ENCODE data around the gene LYST. TPM values are rescaled to one million over a fixed set of nuclear protein-coding genes. Genes with fewer than 3 reads are reported as not detected.

LYST gene
- polyA plus RNA-seq, 1 of the 3 experiments (the other 2 are of a cell fraction) = 3.9 TPM

DNA sequence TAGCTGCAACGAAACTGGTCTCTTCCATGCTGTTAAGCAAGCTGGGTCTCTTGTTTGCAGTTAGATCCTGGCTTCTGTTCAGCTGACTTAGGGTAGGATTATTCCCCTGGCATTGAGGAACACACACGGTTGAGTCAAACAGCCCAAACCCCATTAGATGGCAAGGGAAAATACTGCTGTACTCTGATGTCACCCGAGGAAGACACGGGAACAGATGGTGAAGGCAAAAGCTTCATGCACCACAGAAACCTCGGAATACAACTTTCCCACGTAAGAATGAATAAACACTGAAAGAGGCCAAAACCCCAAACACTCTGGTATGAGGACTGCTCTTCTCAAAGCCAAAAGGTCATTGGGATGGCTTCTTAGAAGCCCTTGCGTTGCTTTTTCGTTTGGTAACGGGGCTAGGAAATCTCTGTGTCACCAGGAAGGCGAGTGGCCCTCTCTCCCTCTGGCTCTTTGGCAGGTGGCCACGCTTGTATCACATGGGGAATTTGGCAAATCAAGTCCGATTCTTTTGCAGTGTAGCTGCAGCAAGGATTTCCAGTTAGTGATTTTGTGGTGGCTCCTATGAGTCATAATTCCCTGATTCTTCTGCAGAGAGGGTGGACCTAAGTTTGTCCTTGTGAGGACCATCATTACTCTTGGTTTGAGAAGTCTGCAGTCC lies 16.7 kb upstream of the LYST start (continued):
- TF ChIP-seq MXI1 (IDR thresholded peaks at IDR 0.05; ENCODE audit: low read depth, low read length) = no peak
- TF ChIP-seq, protein P1, sequence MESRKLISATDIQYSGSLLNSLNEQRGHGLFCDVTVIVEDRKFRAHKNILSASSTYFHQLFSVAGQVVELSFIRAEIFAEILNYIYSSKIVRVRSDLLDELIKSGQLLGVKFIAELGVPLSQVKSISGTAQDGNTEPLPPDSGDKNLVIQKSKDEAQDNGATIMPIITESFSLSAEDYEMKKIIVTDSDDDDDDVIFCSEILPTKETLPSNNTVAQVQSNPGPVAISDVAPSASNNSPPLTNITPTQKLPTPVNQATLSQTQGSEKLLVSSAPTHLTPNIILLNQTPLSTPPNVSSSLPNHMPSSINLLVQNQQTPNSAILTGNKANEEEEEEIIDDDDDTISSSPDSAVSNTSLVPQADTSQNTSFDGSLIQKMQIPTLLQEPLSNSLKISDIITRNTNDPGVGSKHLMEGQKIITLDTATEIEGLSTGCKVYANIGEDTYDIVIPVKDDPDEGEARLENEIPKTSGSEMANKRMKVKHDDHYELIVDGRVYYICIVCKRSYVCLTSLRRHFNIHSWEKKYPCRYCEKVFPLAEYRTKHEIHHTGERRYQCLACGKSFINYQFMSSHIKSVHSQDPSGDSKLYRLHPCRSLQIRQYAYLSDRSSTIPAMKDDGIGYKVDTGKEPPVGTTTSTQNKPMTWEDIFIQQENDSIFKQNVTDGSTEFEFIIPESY (IDR thresholded peaks at IDR 0.05; ENCODE audit: borderline replicate concordance, low read depth) = no peak
- TF ChIP-seq RCOR1 (IDR thresholded peaks at IDR 0.05; ENCODE audit: low read length) = no peak
- TF ChIP-seq FOXM1 (IDR thresholded peaks at IDR 0.05; ENCODE audit: low read depth) = no peak
- no peak for TF ChIP-seq SIN3A (IDR thresholded peaks at IDR 0.05; ENCODE audit: borderline replicate concordance, low read depth, low read length)
- TF ChIP-seq TAF1 (IDR thresholded peaks at IDR 0.05; ENCODE audit: borderline replicate concordance, low read depth, low read length) = no peak
- TF ChIP-seq, protein P2, sequence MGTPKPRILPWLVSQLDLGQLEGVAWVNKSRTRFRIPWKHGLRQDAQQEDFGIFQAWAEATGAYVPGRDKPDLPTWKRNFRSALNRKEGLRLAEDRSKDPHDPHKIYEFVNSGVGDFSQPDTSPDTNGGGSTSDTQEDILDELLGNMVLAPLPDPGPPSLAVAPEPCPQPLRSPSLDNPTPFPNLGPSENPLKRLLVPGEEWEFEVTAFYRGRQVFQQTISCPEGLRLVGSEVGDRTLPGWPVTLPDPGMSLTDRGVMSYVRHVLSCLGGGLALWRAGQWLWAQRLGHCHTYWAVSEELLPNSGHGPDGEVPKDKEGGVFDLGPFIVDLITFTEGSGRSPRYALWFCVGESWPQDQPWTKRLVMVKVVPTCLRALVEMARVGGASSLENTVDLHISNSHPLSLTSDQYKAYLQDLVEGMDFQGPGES (IDR thresholded peaks at IDR 0.05; ENCODE audit: low read depth, low read length) = no peak

DNA sequence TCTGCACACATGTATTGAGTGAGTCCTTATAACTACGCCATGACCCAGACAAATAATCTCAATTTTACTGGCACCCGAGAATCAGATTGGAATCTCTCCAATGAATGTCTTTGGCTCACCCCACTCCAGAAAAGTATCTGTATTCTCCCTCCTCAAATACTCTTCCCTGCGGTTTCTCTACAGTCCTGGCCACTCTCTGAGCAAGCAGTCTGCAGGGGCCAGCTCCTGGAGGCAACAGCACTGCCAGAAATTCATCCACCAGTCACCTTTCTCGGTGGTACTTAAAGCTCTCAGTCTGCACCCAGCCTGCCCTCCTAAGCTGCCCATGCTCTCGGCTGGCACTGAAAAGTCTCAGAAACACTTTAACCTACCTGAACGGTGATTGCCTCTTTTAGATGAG lies 16.1 kb upstream of the LYST start:
- POLR2A ChIA-PET = no interaction called here
- no peaks in the 10 kb centered on the region for H3K27me3 ChIP-seq (ENCODE audit: insufficient read depth)
- H3K9me3 ChIP-seq = no peaks in the 10 kb centered on the region
- DNase-seq = no peak
- H3K4me2 ChIP-seq = peak overlapping the region; percentile 46; the same call in 1 of the 2 replicates
- peak overlapping the region; percentile 61; the same call in 1 of the 2 replicates for H2AFZ ChIP-seq (ENCODE audit: low read depth)
- peaks cover 3 to 10% of the 10 kb centered on the region in 2 experiments; a peak in 2 of 4 replicates for H3K4me1 ChIP-seq (ENCODE audit: control insufficient read depth in 1 of 2, insufficient read depth in 2 of 2, low read depth in 1 of 2, low read length in 1 of 2)
- TF ChIP-seq FOXM1 (IDR thresholded peaks at IDR 0.05; ENCODE audit: low read depth) (no peak), TAF1 (IDR thresholded peaks at IDR 0.05; ENCODE audit: borderline replicate concordance, low read depth, low read length) (no peak), NFIC (IDR thresholded peaks at IDR 0.05; ENCODE audit: borderline replicate concordance) (no peak), JUND (IDR thresholded peaks at IDR 0.05) (no peak), EZH2phosphoT487 (IDR thresholded peaks at IDR 0.05; ENCODE audit: borderline replicate concordance, low read depth) (no peak), TEAD4 (IDR thresholded peaks at IDR 0.05; ENCODE audit: borderline replicate concordance, insufficient read depth) (no peak), GABPA (IDR thresholded peaks at IDR 0.05; ENCODE audit: low read depth) (no peak), ELF1 (IDR thresholded peaks at IDR 0.05) (no peak), POLR2AphosphoS5 (IDR thresholded peaks at IDR 0.05; ENCODE audit: low read depth, low read length) (no peak), RAD21 (IDR thresholded peaks at IDR 0.05; ENCODE audit: low read length) (no peak), SIN3A (IDR thresholded peaks at IDR 0.05; ENCODE audit: borderline replicate concordance, low read depth, low read length) (no peak), YY1 (IDR thresholded peaks at IDR 0.05; ENCODE audit: low read depth) (no peak), MXI1 (IDR thresholded peaks at IDR 0.05; ENCODE audit: low read depth, low read length) (no peak)
- TF ChIP-seq, protein P3, sequence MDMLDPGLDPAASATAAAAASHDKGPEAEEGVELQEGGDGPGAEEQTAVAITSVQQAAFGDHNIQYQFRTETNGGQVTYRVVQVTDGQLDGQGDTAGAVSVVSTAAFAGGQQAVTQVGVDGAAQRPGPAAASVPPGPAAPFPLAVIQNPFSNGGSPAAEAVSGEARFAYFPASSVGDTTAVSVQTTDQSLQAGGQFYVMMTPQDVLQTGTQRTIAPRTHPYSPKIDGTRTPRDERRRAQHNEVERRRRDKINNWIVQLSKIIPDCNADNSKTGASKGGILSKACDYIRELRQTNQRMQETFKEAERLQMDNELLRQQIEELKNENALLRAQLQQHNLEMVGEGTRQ (IDR thresholded peaks at IDR 0.05; ENCODE audit: borderline replicate concordance, low read depth, low read length) = no peak
- TF ChIP-seq, protein P4, sequence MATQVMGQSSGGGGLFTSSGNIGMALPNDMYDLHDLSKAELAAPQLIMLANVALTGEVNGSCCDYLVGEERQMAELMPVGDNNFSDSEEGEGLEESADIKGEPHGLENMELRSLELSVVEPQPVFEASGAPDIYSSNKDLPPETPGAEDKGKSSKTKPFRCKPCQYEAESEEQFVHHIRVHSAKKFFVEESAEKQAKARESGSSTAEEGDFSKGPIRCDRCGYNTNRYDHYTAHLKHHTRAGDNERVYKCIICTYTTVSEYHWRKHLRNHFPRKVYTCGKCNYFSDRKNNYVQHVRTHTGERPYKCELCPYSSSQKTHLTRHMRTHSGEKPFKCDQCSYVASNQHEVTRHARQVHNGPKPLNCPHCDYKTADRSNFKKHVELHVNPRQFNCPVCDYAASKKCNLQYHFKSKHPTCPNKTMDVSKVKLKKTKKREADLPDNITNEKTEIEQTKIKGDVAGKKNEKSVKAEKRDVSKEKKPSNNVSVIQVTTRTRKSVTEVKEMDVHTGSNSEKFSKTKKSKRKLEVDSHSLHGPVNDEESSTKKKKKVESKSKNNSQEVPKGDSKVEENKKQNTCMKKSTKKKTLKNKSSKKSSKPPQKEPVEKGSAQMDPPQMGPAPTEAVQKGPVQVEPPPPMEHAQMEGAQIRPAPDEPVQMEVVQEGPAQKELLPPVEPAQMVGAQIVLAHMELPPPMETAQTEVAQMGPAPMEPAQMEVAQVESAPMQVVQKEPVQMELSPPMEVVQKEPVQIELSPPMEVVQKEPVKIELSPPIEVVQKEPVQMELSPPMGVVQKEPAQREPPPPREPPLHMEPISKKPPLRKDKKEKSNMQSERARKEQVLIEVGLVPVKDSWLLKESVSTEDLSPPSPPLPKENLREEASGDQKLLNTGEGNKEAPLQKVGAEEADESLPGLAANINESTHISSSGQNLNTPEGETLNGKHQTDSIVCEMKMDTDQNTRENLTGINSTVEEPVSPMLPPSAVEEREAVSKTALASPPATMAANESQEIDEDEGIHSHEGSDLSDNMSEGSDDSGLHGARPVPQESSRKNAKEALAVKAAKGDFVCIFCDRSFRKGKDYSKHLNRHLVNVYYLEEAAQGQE (IDR thresholded peaks at IDR 0.05; ENCODE audit: low read depth, low read length) = no peak
- TF ChIP-seq, protein P2 (IDR thresholded peaks at IDR 0.05; ENCODE audit: low read depth, low read length) = no peak
- TF ChIP-seq, protein P5, sequence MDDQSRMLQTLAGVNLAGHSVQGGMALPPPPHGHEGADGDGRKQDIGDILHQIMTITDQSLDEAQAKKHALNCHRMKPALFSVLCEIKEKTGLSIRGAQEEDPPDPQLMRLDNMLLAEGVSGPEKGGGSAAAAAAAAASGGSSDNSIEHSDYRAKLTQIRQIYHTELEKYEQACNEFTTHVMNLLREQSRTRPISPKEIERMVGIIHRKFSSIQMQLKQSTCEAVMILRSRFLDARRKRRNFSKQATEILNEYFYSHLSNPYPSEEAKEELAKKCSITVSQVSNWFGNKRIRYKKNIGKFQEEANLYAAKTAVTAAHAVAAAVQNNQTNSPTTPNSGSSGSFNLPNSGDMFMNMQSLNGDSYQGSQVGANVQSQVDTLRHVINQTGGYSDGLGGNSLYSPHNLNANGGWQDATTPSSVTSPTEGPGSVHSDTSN (IDR thresholded peaks at IDR 0.05) = no peak
- peak overlapping the region in 1 of 2 experiments; percentile 73; a peak in 2 of 4 replicates for H3K27ac ChIP-seq (ENCODE audit: low read depth in 2 of 2, low read length in 1 of 2)
- H3K9me2 ChIP-seq = no peaks in the 10 kb centered on the region
- no peak overlapping the region for H3K9ac ChIP-seq
- no peaks in the 10 kb centered on the region for H3K36me3 ChIP-seq (replicated peaks in 1 of 2; ENCODE audit: control insufficient read depth in 1 of 2, insufficient read depth in 2 of 2, low read length in 1 of 2)
- 87% methylated on average over 6 of the region's 6 CpGs for WGBS (ENCODE audit: low lambda C conversion rate)
- no peaks in the 10 kb centered on the region for H4K20me1 ChIP-seq (ENCODE audit: insufficient read depth)
- H3K79me2 ChIP-seq (ENCODE audit: insufficient read depth) = no peaks in the 10 kb centered on the region
- H3F3A ChIP-seq (replicated peaks; ENCODE audit: insufficient read depth) = no peaks in the 10 kb centered on the region
- CTCF ChIA-PET = interaction anchor here (0.5 to 1.4 kb wide), 4 partner anchors 17 to 89 kb away, joined by 3 to 5 read pairs (median 4); partner anchors contain the start of gene LYST
- H3K4me3 ChIP-seq (ENCODE audit: low read depth in 2 of 2, low read length in 1 of 2) = no peak overlapping the region
